Measurements from ENCODE around the gene LRRC8D. TPM values are rescaled to one million over a fixed set of nuclear protein-coding genes. Genes with fewer than 3 reads are reported as not detected.

LRRC8D gene
- total RNA-seq, 1 donor from 2014 or later: 30.6 TPM

DNA sequence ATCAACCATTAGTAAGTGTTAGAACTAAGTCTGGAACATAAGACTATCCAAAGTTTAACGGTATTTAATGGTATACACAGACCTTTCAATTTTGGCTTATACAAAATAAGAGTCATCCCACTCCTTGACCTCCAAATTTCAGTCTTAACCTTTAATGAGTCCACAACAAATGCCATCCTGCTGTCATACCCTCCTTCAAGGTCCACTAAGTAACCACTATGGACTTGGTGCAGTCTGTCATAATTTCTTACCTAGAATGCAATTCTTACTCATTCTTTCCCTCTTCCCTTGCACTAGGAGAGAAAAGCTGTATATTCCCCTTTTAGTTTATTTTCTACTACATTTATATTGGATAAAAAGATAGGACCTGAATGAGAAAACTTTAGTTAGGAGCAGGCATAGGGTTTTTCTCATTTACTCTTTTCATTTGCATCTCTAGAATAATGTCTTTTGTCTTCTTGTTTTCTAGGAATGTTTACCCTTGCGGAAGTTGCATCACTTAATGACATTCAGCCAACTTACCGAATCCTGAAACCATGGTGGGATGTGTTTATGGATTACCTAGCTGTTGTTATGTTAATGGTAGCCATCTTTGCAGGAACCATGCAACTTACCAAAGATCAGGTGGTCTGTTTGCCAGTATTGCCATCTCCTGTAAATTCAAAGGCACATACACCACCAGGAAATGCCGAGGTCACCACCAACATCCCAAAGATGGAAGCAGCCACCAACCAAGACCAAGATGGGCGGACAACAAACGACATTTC is 111.9 kb downstream of the LRRC8D start:
- TF ChIP-seq, protein P1, sequence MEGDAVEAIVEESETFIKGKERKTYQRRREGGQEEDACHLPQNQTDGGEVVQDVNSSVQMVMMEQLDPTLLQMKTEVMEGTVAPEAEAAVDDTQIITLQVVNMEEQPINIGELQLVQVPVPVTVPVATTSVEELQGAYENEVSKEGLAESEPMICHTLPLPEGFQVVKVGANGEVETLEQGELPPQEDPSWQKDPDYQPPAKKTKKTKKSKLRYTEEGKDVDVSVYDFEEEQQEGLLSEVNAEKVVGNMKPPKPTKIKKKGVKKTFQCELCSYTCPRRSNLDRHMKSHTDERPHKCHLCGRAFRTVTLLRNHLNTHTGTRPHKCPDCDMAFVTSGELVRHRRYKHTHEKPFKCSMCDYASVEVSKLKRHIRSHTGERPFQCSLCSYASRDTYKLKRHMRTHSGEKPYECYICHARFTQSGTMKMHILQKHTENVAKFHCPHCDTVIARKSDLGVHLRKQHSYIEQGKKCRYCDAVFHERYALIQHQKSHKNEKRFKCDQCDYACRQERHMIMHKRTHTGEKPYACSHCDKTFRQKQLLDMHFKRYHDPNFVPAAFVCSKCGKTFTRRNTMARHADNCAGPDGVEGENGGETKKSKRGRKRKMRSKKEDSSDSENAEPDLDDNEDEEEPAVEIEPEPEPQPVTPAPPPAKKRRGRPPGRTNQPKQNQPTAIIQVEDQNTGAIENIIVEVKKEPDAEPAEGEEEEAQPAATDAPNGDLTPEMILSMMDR (IDR thresholded peaks at IDR 0.05; ENCODE audit: insufficient read depth, low read length, poor library complexity, severe bottlenecking): no peak
- peaks cover 2% of the 10 kb centered on the region for H3K36me3 ChIP-seq (ENCODE audit: control insufficient read depth, insufficient read depth, low read length)
- H3K4me3 ChIP-seq (ENCODE audit: low read depth, low read length): no peak overlapping the region
- H3K27me3 ChIP-seq (ENCODE audit: control insufficient read depth, insufficient read depth, low read length): no peaks in the 10 kb centered on the region
- no peak for DNase-seq (ENCODE audit: low read depth)

- TF ChIP-seq, protein P1 (IDR thresholded peaks at IDR 0.05; ENCODE audit: insufficient read depth, low read length, poor library complexity, severe bottlenecking): no peak
- H3K27me3 ChIP-seq (ENCODE audit: control insufficient read depth, insufficient read depth, low read length): no peaks in the 10 kb centered on the region
- H3K36me3 ChIP-seq (ENCODE audit: control insufficient read depth, insufficient read depth, low read length): peaks cover 2% of the 10 kb centered on the region
- H3K4me3 ChIP-seq (ENCODE audit: low read depth, low read length): no peak overlapping the region
- no peak for DNase-seq (ENCODE audit: low read depth)
Observed at GRCh38 chr1:89934461-89934860, 113.6 kb downstream of the LRRC8D start.

GRCh38 chr1:89935235-89935634 is 114.4 kb downstream of the LRRC8D start:
- Histone ChIP-seq H3K27me3 (ENCODE audit: control insufficient read depth, insufficient read depth, low read length) (no peaks in the 10 kb centered on the region), H3K36me3 (ENCODE audit: control insufficient read depth, insufficient read depth, low read length) (peaks cover 2% of the 10 kb centered on the region), H3K4me3 (ENCODE audit: low read depth, low read length) (no peak overlapping the region)
- TF ChIP-seq, protein P1 (IDR thresholded peaks at IDR 0.05; ENCODE audit: insufficient read depth, low read length, poor library complexity, severe bottlenecking): no peak
- no peak for DNase-seq (ENCODE audit: low read depth)

- Histone ChIP-seq H3K36me3 (ENCODE audit: control insufficient read depth, insufficient read depth, low read length) (peaks cover 2% of the 10 kb centered on the region), H3K27me3 (ENCODE audit: control insufficient read depth, insufficient read depth, low read length) (no peaks in the 10 kb centered on the region), H3K4me3 (ENCODE audit: low read depth, low read length) (no peak overlapping the region)
- TF ChIP-seq, protein P1 (IDR thresholded peaks at IDR 0.05; ENCODE audit: insufficient read depth, low read length, poor library complexity, severe bottlenecking): no peak
- DNase-seq (ENCODE audit: low read depth): no peak
Observed at GRCh38 chr1:89936694-89937093, 115.9 kb downstream of the LRRC8D start.

- Histone ChIP-seq H3K4me3 (ENCODE audit: low read depth, low read length) (no peak overlapping the region), H3K27me3 (ENCODE audit: control insufficient read depth, insufficient read depth, low read length) (no peaks in the 10 kb centered on the region), H3K36me3 (ENCODE audit: control insufficient read depth, insufficient read depth, low read length) (no peaks in the 10 kb centered on the region)
- TF ChIP-seq, protein P1 (IDR thresholded peaks at IDR 0.05; ENCODE audit: insufficient read depth, low read length, poor library complexity, severe bottlenecking): no peak
- no peak for DNase-seq (ENCODE audit: low read depth)
Observed at GRCh38 chr1:89938171-89939055, 117.6 kb downstream of the LRRC8D start.
